Astrocyte (in vitro differentiated cells and primary cell): ENCODE measurements around the gene RNF44. TPM values are rescaled to one million over a fixed set of nuclear protein-coding genes. Genes with fewer than 3 reads are reported as not detected.

Experiments
- DNase-seq: peaks from one replicate; pipeline ENCODE4 v3.0.0-alpha.2; 2010; ENCODE audit warnings: low read depth
- FAIRE-seq: peaks from 2 replicates; lab custom pipeline; 2011; peaks lifted over from hg19 to GRCh38; lab: Jason Lieb, UNC
- H2AFZ ChIP-seq: 2 replicates; pipeline ENCODE4 v1.6.0; 2012; ENCODE audit warnings: low read depth, low read length, inconsistent platforms
- H3K27ac ChIP-seq: 2 replicates; pipeline ENCODE4 v1.5.1; 2011; ENCODE audit warnings: low read depth, low read length, inconsistent platforms
- H3K27me3 ChIP-seq: 2 replicates; pipeline ENCODE4 v1.6.0; 2011; ENCODE audit warnings: low read length, inconsistent platforms; ENCODE audit not compliant: insufficient read depth
- H3K36me3 ChIP-seq: 2 replicates; pipeline ENCODE4 v1.5.1; 2011; ENCODE audit warnings: low read length, inconsistent platforms; ENCODE audit not compliant: insufficient read depth
- H3K4me1 ChIP-seq: 2 replicates; pipeline ENCODE4 v1.5.1; 2011; ENCODE audit warnings: low read length, inconsistent platforms; ENCODE audit not compliant: insufficient read depth
- H3K4me2 ChIP-seq: 2 replicates; pipeline ENCODE4 v1.6.0; 2012; ENCODE audit warnings: low read length, inconsistent platforms
- H3K4me3 ChIP-seq: 2 replicates; pipeline ENCODE4 v1.5.1; 2011; ENCODE audit warnings: low read depth, mild to moderate bottlenecking, low read length, inconsistent platforms; ENCODE audit not compliant: insufficient read depth
- H3K79me2 ChIP-seq: 2 replicates; pipeline ENCODE4 v1.6.0; 2012; ENCODE audit warnings: mild to moderate bottlenecking, low read length, inconsistent platforms; ENCODE audit not compliant: insufficient read depth
- H3K9ac ChIP-seq: 2 replicates; pipeline ENCODE4 v1.6.0; 2012; ENCODE audit warnings: mild to moderate bottlenecking, low read length, inconsistent platforms
- H3K9me3 ChIP-seq: 2 replicates; pipeline ENCODE4 v1.5.1; 2012; ENCODE audit warnings: low read depth, mild to moderate bottlenecking, low read length, inconsistent platforms; ENCODE audit not compliant: insufficient read depth
- H4K20me1 ChIP-seq: 2 replicates; pipeline ENCODE4 v1.6.0; 2012; ENCODE audit warnings: low read length, inconsistent platforms; ENCODE audit not compliant: insufficient read depth
- H3K27ac Mint-ChIP-seq: one replicate; pipeline ENCODE4 v1.8.0; 2021; ENCODE audit warnings: mild to moderate bottlenecking, mixed read lengths; ENCODE audit not compliant: unreplicated experiment
- H3K27me3 Mint-ChIP-seq: one replicate; pipeline ENCODE4 v1.8.0; 2021; ENCODE audit warnings: low read depth, mixed read lengths; ENCODE audit not compliant: unreplicated experiment
- H3K36me3 Mint-ChIP-seq: one replicate; pipeline ENCODE4 v1.8.0; 2021; ENCODE audit warnings: low read depth, mixed read lengths; ENCODE audit not compliant: unreplicated experiment
- H3K4me1 Mint-ChIP-seq: one replicate; pipeline ENCODE4 v1.8.0; 2021; ENCODE audit warnings: low read depth, mixed read lengths; ENCODE audit not compliant: unreplicated experiment
- H3K4me3 Mint-ChIP-seq: one replicate; pipeline ENCODE4 v1.8.0; 2021; ENCODE audit warnings: mild to moderate bottlenecking, moderate library complexity, mixed read lengths; ENCODE audit not compliant: unreplicated experiment
- H3K9me3 Mint-ChIP-seq: one replicate; pipeline ENCODE4 v1.8.0; 2021; ENCODE audit warnings: mild to moderate bottlenecking, mixed read lengths; ENCODE audit not compliant: unreplicated experiment
- CTCF ChIP-seq: IDR thresholded peaks from 2 replicates; pipeline ENCODE4 v1.5.1; 2011; ENCODE audit warnings: low read depth, mild to moderate bottlenecking, inconsistent platforms, low read length, moderate library complexity; ENCODE audit not compliant: insufficient read depth
- EZH2 ChIP-seq: IDR thresholded peaks from 2 replicates; pipeline ENCODE4 v1.6.1; 2012; ENCODE audit warnings: mild to moderate bottlenecking, low read length, inconsistent platforms; ENCODE audit not compliant: insufficient read depth
- total RNA-seq: library from RNA; stranded (reverse); gene quantifications from 2 replicates; pipeline ENCODE4 v1.2.1, GENCODE V29; 2021

RNF44 gene
- total RNA-seq, 1 donor from 2014 or later: 59.8 TPM

DNA sequence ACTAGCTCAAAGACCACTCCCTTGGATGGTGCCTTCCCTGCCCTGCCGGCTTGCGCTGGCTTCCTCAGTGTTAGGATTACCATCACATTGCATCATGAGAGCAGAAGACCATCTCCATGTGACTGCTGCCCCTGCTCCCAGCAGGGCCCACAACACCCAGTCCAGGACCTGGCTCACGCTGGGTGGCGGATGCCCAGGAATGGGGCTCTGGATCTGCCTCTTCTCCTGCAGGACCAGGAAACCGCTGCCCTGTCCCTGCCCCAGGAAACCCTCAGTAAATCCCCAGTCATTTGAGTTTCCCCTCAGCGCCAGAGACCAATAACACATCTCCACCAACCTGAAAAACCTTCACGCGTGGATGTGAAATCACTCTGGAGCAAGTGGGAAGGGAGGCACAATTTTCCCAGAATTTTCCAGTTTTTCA, 3.3 kb upstream of the RNF44 start:
- H3K27me3 Mint-ChIP-seq: no peaks in the 10 kb centered on the region

DNA sequence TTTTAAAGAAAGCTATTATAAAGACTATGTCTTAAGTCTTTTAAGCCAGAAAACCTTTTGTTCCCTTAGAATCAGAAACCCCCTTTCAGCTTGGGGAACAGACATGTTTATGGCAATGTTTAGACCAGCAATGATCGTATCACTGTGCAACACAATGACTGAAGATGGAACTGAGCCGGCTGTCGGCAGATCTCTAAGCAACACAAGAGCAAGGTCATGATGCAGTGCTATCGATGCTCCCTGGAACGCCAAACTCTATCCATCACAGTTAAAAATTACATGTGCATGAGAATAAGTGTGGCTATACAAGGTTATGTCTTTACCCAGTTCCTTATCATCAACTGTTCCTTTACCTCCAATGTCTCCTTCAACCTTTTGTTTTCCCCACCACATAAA, 1.8 kb upstream of the RNF44 start:
- Histone ChIP-seq H3K36me3 (no peaks in the 10 kb centered on the region), H3K9ac (no peak overlapping the region), H3K9me3 (no peaks in the 10 kb centered on the region), H2AFZ (no peak overlapping the region), H3K4me2 (no peak overlapping the region), H4K20me1 (peaks cover 22% of the 10 kb centered on the region), H3K79me2 (peaks cover 25% of the 10 kb centered on the region), H3K4me1 (peaks cover 43% of the 10 kb centered on the region), H3K4me3 (no peak overlapping the region), H3K27ac (no peak overlapping the region), H3K27me3 (no peaks in the 10 kb centered on the region)
- FAIRE-seq: no peak
- no peak for TF ChIP-seq EZH2
- no peak for TF ChIP-seq CTCF
- H3K36me3 Mint-ChIP-seq: peaks cover 5% of the 10 kb centered on the region
- DNase-seq: no peak
- H3K4me3 Mint-ChIP-seq: no peak overlapping the region
- peaks cover 25% of the 10 kb centered on the region for H3K4me1 Mint-ChIP-seq
- H3K27me3 Mint-ChIP-seq: no peaks in the 10 kb centered on the region
- H3K27ac Mint-ChIP-seq: no peak overlapping the region
- no peaks in the 10 kb centered on the region for H3K9me3 Mint-ChIP-seq

More for the DNA sequence above, 3.3 kb upstream of the RNF44 start:
- no peak overlapping the region for H3K4me2 ChIP-seq
- no peak for DNase-seq
- H3K36me3 ChIP-seq: no peaks in the 10 kb centered on the region
- H3K4me1 ChIP-seq: peaks cover 30% of the 10 kb centered on the region
- Mint-ChIP-seq H3K4me1 (peaks cover 13% of the 10 kb centered on the region), H3K4me3 (no peak overlapping the region), H3K36me3 (peaks cover 2% of the 10 kb centered on the region), H3K27ac (peak overlapping the region; percentile 58), H3K9me3 (no peaks in the 10 kb centered on the region)
- peaks cover 7% of the 10 kb centered on the region for H4K20me1 ChIP-seq
- no peaks in the 10 kb centered on the region for H3K9me3 ChIP-seq
- peaks cover 10% of the 10 kb centered on the region for H3K79me2 ChIP-seq
- FAIRE-seq: no peak
- H3K9ac ChIP-seq: no peak overlapping the region
- no peaks in the 10 kb centered on the region for H3K27me3 ChIP-seq
- H3K27ac ChIP-seq: no peak overlapping the region
- H3K4me3 ChIP-seq: no peak overlapping the region
- no peak for TF ChIP-seq CTCF
- TF ChIP-seq EZH2: no peak
- no peak overlapping the region for H2AFZ ChIP-seq

- H3K4me3 ChIP-seq: peak overlapping the region; percentile 88
- peaks cover 31% of the 10 kb centered on the region for H3K79me2 ChIP-seq
- H3K36me3 ChIP-seq: no peaks in the 10 kb centered on the region
- H3K4me1 ChIP-seq: peaks cover 41% of the 10 kb centered on the region
- H3K36me3 Mint-ChIP-seq: peaks cover 5% of the 10 kb centered on the region
- TF ChIP-seq EZH2 (no peak), CTCF (no peak)
- H3K9ac ChIP-seq: peak overlapping the region; percentile 44
- DNase-seq (no peak), FAIRE-seq (no peak)
- H3K27me3 Mint-ChIP-seq: no peaks in the 10 kb centered on the region
- H3K4me3 Mint-ChIP-seq: peak overlapping the region; percentile 96
- H3K4me2 ChIP-seq: peak overlapping the region; percentile 91
- H4K20me1 ChIP-seq: peaks cover 28% of the 10 kb centered on the region
- H3K4me1 Mint-ChIP-seq: peaks cover 31% of the 10 kb centered on the region
- peak overlapping the region; percentile 75 for H2AFZ ChIP-seq
- no peaks in the 10 kb centered on the region for H3K9me3 ChIP-seq
- H3K9me3 Mint-ChIP-seq: no peaks in the 10 kb centered on the region
- peak overlapping the region; percentile 36 for H3K27ac ChIP-seq
- peak overlapping the region; percentile 98 for H3K27ac Mint-ChIP-seq
- no peaks in the 10 kb centered on the region for H3K27me3 ChIP-seq
Observed at GRCh38 chr5:176538230-176538988, 1.2 kb upstream of the RNF44 start.
